Measurements from ENCODE around the gene IZUMO1. TPM values are rescaled to one million over a fixed set of nuclear protein-coding genes. Genes with fewer than 3 reads are reported as not detected.

The IZUMO1 gene
- total RNA-seq (2014; rRNA removed; shearing (Covaris generic)): not detected in 2 replicates

DNA sequence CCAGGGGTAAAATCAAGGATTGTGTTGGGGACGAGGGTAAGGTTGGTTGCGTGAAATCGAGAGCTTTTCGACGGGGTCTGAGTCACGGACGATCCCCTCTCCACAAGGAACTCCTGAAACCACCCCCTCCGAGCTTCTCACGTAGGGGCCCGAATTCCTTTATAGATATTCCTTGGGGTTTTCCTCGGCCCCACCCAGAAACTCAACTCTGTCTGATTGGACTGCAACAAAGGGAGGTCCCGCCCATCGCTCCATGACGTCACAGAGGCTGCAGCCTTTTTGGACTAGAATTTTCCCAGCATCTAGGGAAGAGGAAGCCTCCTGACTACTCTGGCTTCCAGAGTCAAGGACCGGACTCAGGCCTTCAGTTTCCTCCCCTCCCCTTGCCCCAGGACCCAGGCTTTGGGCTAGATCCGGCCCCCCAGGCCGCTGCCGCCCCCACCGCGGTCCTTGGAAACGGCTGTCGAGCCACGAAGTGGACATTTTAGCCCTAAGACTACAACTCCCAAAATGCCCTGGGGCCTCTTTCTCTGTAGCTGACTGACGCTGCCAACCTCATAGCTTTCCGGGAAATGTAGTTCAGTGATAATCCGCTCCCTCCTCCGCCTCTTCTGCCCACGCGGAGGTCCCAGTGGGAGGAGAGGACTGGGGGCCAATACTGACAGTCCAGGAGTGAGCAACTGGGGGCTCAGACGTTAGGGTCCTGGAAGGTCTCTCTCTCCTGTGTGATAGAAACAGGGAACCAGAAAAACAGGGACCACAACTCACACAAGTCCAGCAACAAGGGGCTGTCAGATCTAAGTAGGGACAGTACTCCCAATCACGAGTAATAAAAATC is at the start of gene IZUMO1:
Gene IZUMO1 (minus strand): TSS at position 172 of the 838 bp plus-strand sequence. CDS start 1,050 bp downstream, outside the sequence.

GRCh38 chr19:48755084-48755641 is 8.5 kb upstream of the IZUMO1 start, which contains the start of gene FGF21:
FGF21 (plus strand) TSS chr19:48755524; CDS start chr19:48756237, 713 bp downstream.

DNA sequence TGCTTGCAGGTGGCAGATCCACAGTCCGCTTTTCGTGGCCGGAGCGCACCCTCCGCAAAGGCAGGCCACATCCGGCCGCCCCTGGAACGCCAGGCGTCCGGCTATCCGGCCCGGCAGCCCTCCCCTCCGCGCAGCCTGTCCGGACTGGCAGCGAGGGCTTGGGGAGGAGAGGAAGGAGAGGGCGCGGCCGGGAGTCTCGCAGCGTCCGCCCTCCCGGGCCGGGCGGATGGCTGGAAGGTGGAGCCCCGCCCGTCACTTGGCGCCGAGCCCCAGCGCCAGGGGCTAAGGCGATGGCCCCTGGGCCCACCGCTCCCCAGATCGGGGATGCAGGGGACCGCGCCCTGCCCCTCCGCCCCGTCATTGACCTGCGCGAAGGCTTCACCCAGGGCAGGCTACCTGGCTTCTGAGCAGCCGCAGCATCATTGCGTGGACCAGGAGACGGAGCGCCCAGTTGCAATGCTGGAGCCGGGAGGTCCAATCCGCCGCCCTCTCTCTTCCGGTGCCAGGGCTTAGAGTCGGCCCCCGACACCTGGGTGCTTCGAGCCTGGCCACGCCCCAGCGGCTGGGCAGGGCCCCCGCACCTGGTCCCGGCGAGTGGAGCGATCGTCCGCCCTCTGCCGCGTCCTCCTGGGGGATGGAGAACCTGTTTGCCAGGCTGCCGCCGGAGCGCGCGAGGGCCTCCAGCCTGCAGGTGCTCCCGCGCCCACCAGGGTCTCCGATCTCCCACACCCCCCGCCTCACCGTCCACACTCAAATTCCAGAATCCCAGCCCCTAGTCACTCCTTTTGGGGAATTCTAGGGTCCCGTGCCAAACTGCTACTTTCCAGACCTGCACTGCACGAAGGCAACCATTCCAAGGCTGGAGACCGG is 6.0 kb upstream of the IZUMO1 start, which contains the start of gene FUT1:
Gene FUT1 (minus strand): TSS at position 146 of the 870 bp plus-strand sequence. CDS start 1,360 bp downstream, outside the sequence.

DNA sequence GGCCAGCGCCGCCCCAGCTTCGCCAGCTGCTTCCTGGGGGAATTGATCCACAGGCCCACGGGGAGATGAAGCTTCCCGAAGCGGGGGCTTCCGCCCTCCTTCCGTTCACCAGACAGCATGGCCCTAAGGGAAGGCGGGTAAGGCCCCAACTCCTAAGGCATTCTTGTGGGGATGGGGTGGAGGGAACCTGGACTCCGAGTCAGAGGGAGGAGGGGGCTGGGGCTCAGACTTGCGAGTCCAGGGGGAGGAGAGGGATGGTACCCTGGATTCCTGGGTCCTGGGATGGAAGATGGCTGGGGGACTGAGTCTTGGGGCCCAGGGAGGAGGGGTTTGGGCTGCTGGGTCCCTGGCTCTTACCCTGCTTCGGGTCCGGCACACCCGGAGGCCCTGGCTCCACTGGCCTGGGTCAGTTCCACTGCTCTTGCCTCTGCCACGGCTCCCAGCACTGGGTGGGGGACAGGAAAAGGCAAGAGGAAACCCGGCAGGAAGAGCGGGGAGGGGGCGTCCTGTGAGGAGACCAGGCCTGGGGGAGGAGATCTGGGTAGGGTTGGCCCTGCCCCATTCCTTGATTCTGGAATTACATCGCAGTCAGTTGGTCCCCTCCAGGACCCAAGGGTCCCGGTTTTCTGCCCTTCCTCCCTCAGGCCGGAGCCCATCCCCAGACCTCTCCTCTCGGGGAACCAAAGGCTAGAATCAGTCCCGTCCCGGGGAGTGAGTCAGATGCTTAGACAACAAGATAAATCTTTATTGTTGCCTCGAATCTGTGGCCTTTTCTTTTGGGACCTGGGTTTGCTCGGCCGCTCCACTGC is 6.3 kb downstream of the IZUMO1 start, which contains the start of gene RASIP1:
Gene RASIP1 (minus strand): TSS at position 447 of the 809 bp plus-strand sequence. CDS start 328 bp downstream, at position 119.

DNA sequence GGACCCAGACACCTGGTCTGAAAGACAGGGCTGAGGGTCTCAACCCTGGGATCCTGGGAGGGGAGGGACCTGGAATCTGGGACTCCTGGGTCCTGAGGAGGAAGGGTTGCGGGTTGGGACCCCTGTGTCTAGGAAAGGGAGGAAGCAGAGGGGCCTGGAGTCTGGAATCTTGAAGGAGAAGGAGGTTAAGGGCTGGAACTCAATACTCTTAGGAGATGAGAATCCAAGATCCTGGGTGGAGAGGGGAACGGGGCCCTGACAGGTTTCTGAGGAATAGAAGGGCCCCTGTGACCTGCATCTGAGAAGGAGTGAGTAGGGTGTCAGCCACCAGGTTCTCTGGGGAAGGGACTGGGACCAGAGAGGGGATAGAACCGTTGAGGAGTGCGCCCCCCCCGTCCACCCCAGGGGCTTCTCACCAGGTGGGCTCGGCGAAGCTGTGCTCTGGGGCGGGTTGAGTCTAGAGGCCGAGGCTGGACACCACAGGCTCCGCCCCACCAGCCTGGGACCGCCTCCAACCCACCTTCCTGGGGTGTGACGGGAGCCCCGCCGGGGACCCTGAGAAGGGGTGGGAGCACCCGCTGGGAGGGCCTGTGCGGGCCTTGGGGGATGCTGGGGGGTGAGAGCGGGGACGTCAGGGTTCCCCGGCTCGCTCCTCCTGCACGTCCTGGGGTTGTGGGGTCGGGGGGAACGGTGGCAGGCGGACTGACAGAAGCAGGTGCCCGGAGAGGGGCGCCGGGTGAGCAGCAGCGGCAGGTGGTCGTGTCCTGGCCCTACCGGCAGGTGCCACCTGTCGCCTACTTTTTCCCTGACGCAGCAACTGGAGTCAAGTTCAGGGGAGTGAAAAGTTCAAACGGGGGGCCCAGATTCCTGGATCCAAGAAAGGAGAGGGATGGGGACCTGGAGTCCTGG is 27.2 kb downstream of the IZUMO1 start, which contains the start of gene MAMSTR:
Gene MAMSTR (minus strand): TSS at position 463 of the 909 bp plus-strand sequence. CDS start 694 bp downstream, outside the sequence.

GRCh38 chr19:48695743-48696352 is 50.9 kb downstream of the IZUMO1 start, which contains the start of gene FUT2:
FUT2 (plus strand) TSS chr19:48695971; CDS start chr19:48702957, 6,986 bp downstream.

Small RNAs within 50 kb of the gene (small RNA-seq; reads per million reads assigned to genes)
- not detected for gene RNU6-317P

Other genes with a start within 250 kb of the IZUMO1 start
- gene LMTK3, start 235.1 kb downstream of the IZUMO1 start, total RNA-seq (2014; rRNA removed; shearing (Covaris generic)): 0.37 TPM in 1 of 2 replicates, not detected in the other
- gene SULT2B1, start 194.7 kb downstream of the IZUMO1 start, total RNA-seq (2014; rRNA removed; shearing (Covaris generic)): not detected in 2 replicates
- not detected in 2 replicates for gene SPACA4, start 140.2 kb downstream of the IZUMO1 start, total RNA-seq (2014; rRNA removed; shearing (Covaris generic))
- gene FAM83E, start 131.8 kb downstream of the IZUMO1 start, total RNA-seq (2014; rRNA removed; shearing (Covaris generic)): 1.8 and 2.0 TPM in 2 replicates
- 2,777 and 2,986 TPM in 2 replicates for gene RPL18, start 127.7 kb downstream of the IZUMO1 start, total RNA-seq (2014; rRNA removed; shearing (Covaris generic))
- gene SPHK2, start 127.4 kb downstream of the IZUMO1 start, total RNA-seq (2014; rRNA removed; shearing (Covaris generic)): 16.5 and 19.3 TPM in 2 replicates
- gene DBP, start 109.5 kb downstream of the IZUMO1 start, total RNA-seq (2014; rRNA removed; shearing (Covaris generic)): 18.2 and 19.2 TPM in 2 replicates
- gene CA11, start 100.7 kb downstream of the IZUMO1 start, total RNA-seq (2014; rRNA removed; shearing (Covaris generic)): 2.6 and 2.8 TPM in 2 replicates
- gene NTN5, start 73.9 kb downstream of the IZUMO1 start, total RNA-seq (2014; rRNA removed; shearing (Covaris generic)): 0.21 TPM in 1 of 2 replicates, not detected in the other
- gene FUT2, start 50.9 kb downstream of the IZUMO1 start, total RNA-seq (2014; rRNA removed; shearing (Covaris generic)): not detected in 2 replicates
- 0.30 TPM in 1 of 2 replicates, not detected in the other for gene MAMSTR, start 27.2 kb downstream of the IZUMO1 start, total RNA-seq (2014; rRNA removed; shearing (Covaris generic))
- gene RASIP1, start 6.3 kb downstream of the IZUMO1 start, total RNA-seq (2014; rRNA removed; shearing (Covaris generic)): 0.08 TPM in 1 of 2 replicates, not detected in the other
- 1.9 and 3.2 TPM in 2 replicates for gene FUT1, start 5.7 kb upstream of the IZUMO1 start, total RNA-seq (2014; rRNA removed; shearing (Covaris generic))
- gene FGF21, start 8.6 kb upstream of the IZUMO1 start, total RNA-seq (2014; rRNA removed; shearing (Covaris generic)): 0.11 and 1.8 TPM in 2 replicates
- gene BCAT2, start 64.1 kb upstream of the IZUMO1 start, total RNA-seq (2014; rRNA removed; shearing (Covaris generic)): 58.9 and 62.1 TPM in 2 replicates
- 0.45 TPM in 1 of 2 replicates, not detected in the other for gene HSD17B14, start 89.6 kb upstream of the IZUMO1 start, total RNA-seq (2014; rRNA removed; shearing (Covaris generic))
- 12.7 and 24.4 TPM in 2 replicates for gene PLEKHA4, start 121.7 kb upstream of the IZUMO1 start, total RNA-seq (2014; rRNA removed; shearing (Covaris generic))
- 186 and 188 TPM in 2 replicates for gene PPP1R15A, start 125.5 kb upstream of the IZUMO1 start, total RNA-seq (2014; rRNA removed; shearing (Covaris generic))
- not detected in 2 replicates for gene TULP2, start 151.8 kb upstream of the IZUMO1 start, total RNA-seq (2014; rRNA removed; shearing (Covaris generic))
- 193 and 199 TPM in 2 replicates for gene NUCB1, start 153.4 kb upstream of the IZUMO1 start, total RNA-seq (2014; rRNA removed; shearing (Covaris generic))
- not detected in 2 replicates for gene DHDH, start 186.8 kb upstream of the IZUMO1 start, total RNA-seq (2014; rRNA removed; shearing (Covaris generic))
- gene BAX, start 208.0 kb upstream of the IZUMO1 start, total RNA-seq (2014; rRNA removed; shearing (Covaris generic)): 72.4 and 87.3 TPM in 2 replicates
- gene FTL, start 218.4 kb upstream of the IZUMO1 start, total RNA-seq (2014; rRNA removed; shearing (Covaris generic)): 1,177 and 1,345 TPM in 2 replicates
- gene GYS1, start 246.4 kb upstream of the IZUMO1 start, total RNA-seq (2014; rRNA removed; shearing (Covaris generic)): 34.0 and 35.2 TPM in 2 replicates
- gene RUVBL2, start 247.0 kb upstream of the IZUMO1 start, total RNA-seq (2014; rRNA removed; shearing (Covaris generic)): 568 and 573 TPM in 2 replicates